ENCODE results near the gene CT45A8.
"Not testable (repeated sequence)": the region's sequence is repeated elsewhere in the genome, so short reads cannot be mapped to it uniquely, and the experiment has no call there.

Gene CT45A8

GRCh38 chrX:135854438-135854837, at the start of gene CT45A8:
Gene CT45A8 (minus strand): TSS chrX:135854538. CDS start chrX:135850783, 3,755 bp downstream.
- DNase-seq: not testable (repeated sequence)

GRCh38 chrX:135893294-135893817, 39.0 kb upstream of the CT45A8 start, which contains the start of the genes CT45A10 and SAGE1:
Gene CT45A10 (minus strand): TSS chrX:135893444. CDS start chrX:135885344, 8,100 bp downstream.
Gene SAGE1 (plus strand): TSS chrX:135893716. CDS start chrX:135896243, 2,527 bp downstream.
- DNase-seq: no peak

- no peak for DNase-seq
These were observed 38.4 kb upstream of the CT45A8 start for GRCh38 chrX:135892781-135893180.

GRCh38 chrX:135890087-135890585, 35.8 kb upstream of the CT45A8 start:
- DNase-seq: no peak

- DNase-seq: not testable (repeated sequence)
These were observed 34.6 kb upstream of the CT45A8 start for GRCh38 chrX:135888976-135889375.

GRCh38 chrX:135888230-135888629, 33.9 kb upstream of the CT45A8 start:
- not testable (repeated sequence) for DNase-seq

- DNase-seq: not testable (repeated sequence)
These were observed 28.4 kb upstream of the CT45A8 start for GRCh38 chrX:135882741-135883140.

- not testable (repeated sequence) for DNase-seq
These were observed 17.4 kb upstream of the CT45A8 start, which contains the start of gene CT45A9 for GRCh38 chrX:135871712-135872111. Gene CT45A9 (minus strand): TSS chrX:135871812. CDS start chrX:135868061, 3,751 bp downstream.

- DNase-seq: not testable (repeated sequence)
These were observed 17.2 kb downstream of the CT45A8 start, which contains the start of gene CT45A7 for GRCh38 chrX:135837180-135837579. Gene CT45A7 (minus strand): TSS chrX:135837280. CDS start chrX:135833533, 3,747 bp downstream.

GRCh38 chrX:135819912-135820311, 34.4 kb downstream of the CT45A8 start, which contains the start of gene CT45A2:
Gene CT45A2 (minus strand): TSS chrX:135820012. CDS start chrX:135816265, 3,747 bp downstream.
- not testable (repeated sequence) for DNase-seq

GRCh38 chrX:135802687-135803086, 51.7 kb downstream of the CT45A8 start, which contains the start of gene CT45A6:
Gene CT45A6 (minus strand): TSS chrX:135802787. CDS start chrX:135798993, 3,794 bp downstream.
- not testable (repeated sequence) for DNase-seq
